ENCODE data around the gene TMEM52B.

Gene TMEM52B

GRCh38 chr12:10155966-10156365 lies 22.9 kb upstream of the TMEM52B start:
- no peak overlapping the region for H3K9ac ChIP-seq (ENCODE audit: low read length)
- H3K4me1 ChIP-seq (ENCODE audit: low read length): peaks cover 31% of the 10 kb centered on the region
- no peaks in the 10 kb centered on the region for H4K20me1 ChIP-seq (ENCODE audit: insufficient read depth, low read length)
- no peaks in the 10 kb centered on the region for H3K27me3 ChIP-seq (replicated peaks; ENCODE audit: insufficient read depth, low read length)
- no peak overlapping the region for H3K4me2 ChIP-seq (ENCODE audit: low read depth, low read length)
- no peaks in the 10 kb centered on the region for H3K79me2 ChIP-seq (ENCODE audit: low read length)
- H3K4me3 ChIP-seq (ENCODE audit: low read length): no peak overlapping the region
- DNase-seq: no peak
- no peaks in the 10 kb centered on the region for H3K9me3 ChIP-seq (replicated peaks; ENCODE audit: insufficient read depth, low read length)
- no peak overlapping the region for H3K27ac ChIP-seq (ENCODE audit: low read length)
- no peaks in the 10 kb centered on the region for H3K9me2 ChIP-seq (replicated peaks; ENCODE audit: insufficient read depth, low read length)
- 0 out of 2 replicates have a peak, but pooled peaks cover 3% of the 10 kb centered on the region for H3F3A ChIP-seq (ENCODE audit: insufficient read depth, low read length)
- TF ChIP-seq EZH2phosphoT487 (IDR thresholded peaks at IDR 0.05; ENCODE audit: low read length) (no peak), EZH2 (optimal IDR thresholded peaks at IDR 0.05; ENCODE audit: low read depth, low read length) (no peak), CTCF (IDR thresholded peaks at IDR 0.05; ENCODE audit: low read length) (no peak)
- no peak overlapping the region for H2AFZ ChIP-seq (ENCODE audit: low read length)
- H3K36me3 ChIP-seq (replicated peaks; ENCODE audit: insufficient read depth, low read length): no peaks in the 10 kb centered on the region

GRCh38 chr12:10158406-10158805 lies 20.4 kb upstream of the TMEM52B start:
- TF ChIP-seq EZH2 (optimal IDR thresholded peaks at IDR 0.05; ENCODE audit: low read depth, low read length) (no peak), EZH2phosphoT487 (IDR thresholded peaks at IDR 0.05; ENCODE audit: low read length) (no peak), CTCF (IDR thresholded peaks at IDR 0.05; ENCODE audit: low read length) (peak; percentile 21; the same call in 1 of the 2 replicates)

GRCh38 chr12:10159280-10159679 lies 19.6 kb upstream of the TMEM52B start:
- Histone ChIP-seq H3K36me3 (replicated peaks; ENCODE audit: insufficient read depth, low read length) (no peaks in the 10 kb centered on the region), H3K9me3 (replicated peaks; ENCODE audit: insufficient read depth, low read length) (no peaks in the 10 kb centered on the region), H3K27me3 (replicated peaks; ENCODE audit: insufficient read depth, low read length) (no peaks in the 10 kb centered on the region), H3K27ac (ENCODE audit: low read length) (no peak overlapping the region), H3K9ac (ENCODE audit: low read length) (no peak overlapping the region), H3K4me2 (ENCODE audit: low read depth, low read length) (0 out of 2 replicates have a peak overlapping the region, but pooled peaks have one; percentile 10), H4K20me1 (ENCODE audit: insufficient read depth, low read length) (no peaks in the 10 kb centered on the region), H3K9me2 (replicated peaks; ENCODE audit: insufficient read depth, low read length) (no peaks in the 10 kb centered on the region), H3F3A (ENCODE audit: insufficient read depth, low read length) (0 out of 2 replicates have a peak, but pooled peaks cover 3% of the 10 kb centered on the region), H3K79me2 (ENCODE audit: low read length) (no peaks in the 10 kb centered on the region), H2AFZ (ENCODE audit: low read length) (no peak overlapping the region), H3K4me1 (ENCODE audit: low read length) (peaks cover 28% of the 10 kb centered on the region), H3K4me3 (ENCODE audit: low read length) (no peak overlapping the region)
- TF ChIP-seq EZH2phosphoT487 (IDR thresholded peaks at IDR 0.05; ENCODE audit: low read length): no peak
- TF ChIP-seq CTCF (IDR thresholded peaks at IDR 0.05; ENCODE audit: low read length): no peak
- no peak for TF ChIP-seq EZH2 (optimal IDR thresholded peaks at IDR 0.05; ENCODE audit: low read depth, low read length)
- DNase-seq: no peak

More at GRCh38 chr12:10158406-10158805, 20.4 kb upstream of the TMEM52B start:
- Histone ChIP-seq H2AFZ (ENCODE audit: low read length) (no peak overlapping the region), H3K4me3 (ENCODE audit: low read length) (no peak overlapping the region), H3F3A (ENCODE audit: insufficient read depth, low read length) (0 out of 2 replicates have a peak, but pooled peaks cover 3% of the 10 kb centered on the region), H3K27ac (ENCODE audit: low read length) (no peak overlapping the region), H3K9ac (ENCODE audit: low read length) (no peak overlapping the region), H3K27me3 (replicated peaks; ENCODE audit: insufficient read depth, low read length) (no peaks in the 10 kb centered on the region), H3K9me2 (replicated peaks; ENCODE audit: insufficient read depth, low read length) (no peaks in the 10 kb centered on the region), H4K20me1 (ENCODE audit: insufficient read depth, low read length) (no peaks in the 10 kb centered on the region), H3K36me3 (replicated peaks; ENCODE audit: insufficient read depth, low read length) (no peaks in the 10 kb centered on the region), H3K9me3 (replicated peaks; ENCODE audit: insufficient read depth, low read length) (no peaks in the 10 kb centered on the region), H3K4me2 (ENCODE audit: low read depth, low read length) (peak overlapping the region; percentile 10; the same call in 1 of the 2 replicates), H3K79me2 (ENCODE audit: low read length) (no peaks in the 10 kb centered on the region), H3K4me1 (ENCODE audit: low read length) (peaks cover 32% of the 10 kb centered on the region)
- DNase-seq: no peak

Data from MM.1S (cell line).